Astrocyte (in vitro differentiated cells and primary cell): ENCODE data around the gene SPAST. TPM values are rescaled to one million over a fixed set of nuclear protein-coding genes. Genes with fewer than 3 reads are reported as not detected.
"Not testable (repeated sequence)": the region's sequence is repeated elsewhere in the genome, so short reads cannot be mapped to it uniquely, and the experiment has no call there.

ENCODE experiments used
- DNase-seq: peaks from one replicate; pipeline ENCODE4 v3.0.0-alpha.2; 2010; ENCODE audit warnings: low read depth
- FAIRE-seq: peaks from 2 replicates; lab custom pipeline; 2011; peaks lifted over from hg19 to GRCh38; lab: Jason Lieb, UNC
- H2AFZ ChIP-seq: 2 replicates; pipeline ENCODE4 v1.6.0; 2012; ENCODE audit warnings: low read depth, low read length, inconsistent platforms
- H3K27ac ChIP-seq: 2 replicates; pipeline ENCODE4 v1.5.1; 2011; ENCODE audit warnings: low read depth, low read length, inconsistent platforms
- H3K27me3 ChIP-seq: 2 replicates; pipeline ENCODE4 v1.6.0; 2011; ENCODE audit warnings: low read length, inconsistent platforms; ENCODE audit not compliant: insufficient read depth
- H3K36me3 ChIP-seq: 2 replicates; pipeline ENCODE4 v1.5.1; 2011; ENCODE audit warnings: low read length, inconsistent platforms; ENCODE audit not compliant: insufficient read depth
- H3K4me1 ChIP-seq: 2 replicates; pipeline ENCODE4 v1.5.1; 2011; ENCODE audit warnings: low read length, inconsistent platforms; ENCODE audit not compliant: insufficient read depth
- H3K4me2 ChIP-seq: 2 replicates; pipeline ENCODE4 v1.6.0; 2012; ENCODE audit warnings: low read length, inconsistent platforms
- H3K4me3 ChIP-seq: 2 replicates; pipeline ENCODE4 v1.5.1; 2011; ENCODE audit warnings: low read depth, mild to moderate bottlenecking, low read length, inconsistent platforms; ENCODE audit not compliant: insufficient read depth
- H3K79me2 ChIP-seq: 2 replicates; pipeline ENCODE4 v1.6.0; 2012; ENCODE audit warnings: mild to moderate bottlenecking, low read length, inconsistent platforms; ENCODE audit not compliant: insufficient read depth
- H3K9ac ChIP-seq: 2 replicates; pipeline ENCODE4 v1.6.0; 2012; ENCODE audit warnings: mild to moderate bottlenecking, low read length, inconsistent platforms
- H3K9me3 ChIP-seq: 2 replicates; pipeline ENCODE4 v1.5.1; 2012; ENCODE audit warnings: low read depth, mild to moderate bottlenecking, low read length, inconsistent platforms; ENCODE audit not compliant: insufficient read depth
- H4K20me1 ChIP-seq: 2 replicates; pipeline ENCODE4 v1.6.0; 2012; ENCODE audit warnings: low read length, inconsistent platforms; ENCODE audit not compliant: insufficient read depth
- H3K27ac Mint-ChIP-seq: one replicate; pipeline ENCODE4 v1.8.0; 2021; ENCODE audit warnings: mild to moderate bottlenecking, mixed read lengths; ENCODE audit not compliant: unreplicated experiment
- H3K27me3 Mint-ChIP-seq: one replicate; pipeline ENCODE4 v1.8.0; 2021; ENCODE audit warnings: low read depth, mixed read lengths; ENCODE audit not compliant: unreplicated experiment
- H3K36me3 Mint-ChIP-seq: one replicate; pipeline ENCODE4 v1.8.0; 2021; ENCODE audit warnings: low read depth, mixed read lengths; ENCODE audit not compliant: unreplicated experiment
- H3K4me1 Mint-ChIP-seq: one replicate; pipeline ENCODE4 v1.8.0; 2021; ENCODE audit warnings: low read depth, mixed read lengths; ENCODE audit not compliant: unreplicated experiment
- H3K4me3 Mint-ChIP-seq: one replicate; pipeline ENCODE4 v1.8.0; 2021; ENCODE audit warnings: mild to moderate bottlenecking, moderate library complexity, mixed read lengths; ENCODE audit not compliant: unreplicated experiment
- H3K9me3 Mint-ChIP-seq: one replicate; pipeline ENCODE4 v1.8.0; 2021; ENCODE audit warnings: mild to moderate bottlenecking, mixed read lengths; ENCODE audit not compliant: unreplicated experiment
- CTCF ChIP-seq: IDR thresholded peaks from 2 replicates; pipeline ENCODE4 v1.5.1; 2011; ENCODE audit warnings: low read depth, mild to moderate bottlenecking, inconsistent platforms, low read length, moderate library complexity; ENCODE audit not compliant: insufficient read depth
- EZH2 ChIP-seq: IDR thresholded peaks from 2 replicates; pipeline ENCODE4 v1.6.1; 2012; ENCODE audit warnings: mild to moderate bottlenecking, low read length, inconsistent platforms; ENCODE audit not compliant: insufficient read depth
- total RNA-seq: library from RNA; stranded (reverse); gene quantifications from 2 replicates; pipeline ENCODE4 v1.2.1, GENCODE V29; 2021

Gene SPAST
- total RNA-seq, 1 donor from 2014 or later = 18.0 TPM

- Mint-ChIP-seq H3K9me3 (no peaks in the 10 kb centered on the region), H3K4me3 (no peak overlapping the region), H3K27ac (no peak overlapping the region), H3K4me1 (no peaks in the 10 kb centered on the region), H3K27me3 (no peaks in the 10 kb centered on the region), H3K36me3 (peaks cover 4% of the 10 kb centered on the region)
- TF ChIP-seq CTCF (no peak), EZH2 (no peak)
- Histone ChIP-seq H3K4me3 (no peak overlapping the region), H3K9ac (no peak overlapping the region), H2AFZ (no peak overlapping the region), H3K27me3 (no peaks in the 10 kb centered on the region), H3K9me3 (no peaks in the 10 kb centered on the region), H3K27ac (no peak overlapping the region), H3K79me2 (no peaks in the 10 kb centered on the region), H4K20me1 (no peaks in the 10 kb centered on the region), H3K4me1 (no peaks in the 10 kb centered on the region), H3K36me3 (no peaks in the 10 kb centered on the region), H3K4me2 (no peak overlapping the region)
- no peak for FAIRE-seq
- no peak for DNase-seq
These were observed 65.7 kb downstream of the SPAST start for GRCh38 chr2:32129086-32129485.

GRCh38 chr2:32135409-32135808, 72.1 kb downstream of the SPAST start:
- Mint-ChIP-seq H3K4me3 (peak overlapping the region; percentile 67), H3K36me3 (peaks cover 5% of the 10 kb centered on the region), H3K27me3 (no peaks in the 10 kb centered on the region), H3K4me1 (peaks cover 8% of the 10 kb centered on the region), H3K9me3 (no peaks in the 10 kb centered on the region), H3K27ac (peak overlapping the region; percentile 99)
- TF ChIP-seq CTCF (peak; percentile 37), EZH2 (no peak)
- peak overlapping the region; percentile 51 for H3K27ac ChIP-seq
- no peaks in the 10 kb centered on the region for H3K36me3 ChIP-seq
- no peaks in the 10 kb centered on the region for H3K79me2 ChIP-seq
- H3K4me2 ChIP-seq = peak overlapping the region; percentile 43
- peaks cover 8% of the 10 kb centered on the region for H3K4me1 ChIP-seq
- H3K9ac ChIP-seq = peak overlapping the region; percentile 25
- no peaks in the 10 kb centered on the region for H3K27me3 ChIP-seq
- no peaks in the 10 kb centered on the region for H3K9me3 ChIP-seq
- FAIRE-seq = peak; percentile 66
- no peaks in the 10 kb centered on the region for H4K20me1 ChIP-seq
- DNase-seq = peak; percentile 77
- H2AFZ ChIP-seq = peak overlapping the region; percentile 32
- no peak overlapping the region for H3K4me3 ChIP-seq

- no peaks in the 10 kb centered on the region for H3K36me3 ChIP-seq
- no peak for TF ChIP-seq EZH2
- no peak for TF ChIP-seq CTCF
- Mint-ChIP-seq H3K27me3 (no peaks in the 10 kb centered on the region), H3K27ac (peak overlapping the region; percentile 99), H3K9me3 (no peaks in the 10 kb centered on the region), H3K36me3 (peaks cover 4% of the 10 kb centered on the region), H3K4me3 (no peak overlapping the region), H3K4me1 (peaks cover 8% of the 10 kb centered on the region)
- no peaks in the 10 kb centered on the region for H3K79me2 ChIP-seq
- no peak overlapping the region for H2AFZ ChIP-seq
- peak overlapping the region; percentile 43 for H3K4me2 ChIP-seq
- H3K4me3 ChIP-seq = no peak overlapping the region
- H3K4me1 ChIP-seq = peaks cover 8% of the 10 kb centered on the region
- peak overlapping the region; percentile 51 for H3K27ac ChIP-seq
- H3K9ac ChIP-seq = peak overlapping the region; percentile 25
- H3K27me3 ChIP-seq = no peaks in the 10 kb centered on the region
- DNase-seq = peak; percentile 47
- peak; percentile 50 for FAIRE-seq
- H3K9me3 ChIP-seq = no peaks in the 10 kb centered on the region
- H4K20me1 ChIP-seq = no peaks in the 10 kb centered on the region
These were observed 72.7 kb downstream of the SPAST start for GRCh38 chr2:32136097-32136496.

GRCh38 chr2:32151544-32151943, 88.2 kb downstream of the SPAST start:
- H3K27ac ChIP-seq, H3K9ac ChIP-seq, H3K4me1 Mint-ChIP-seq, H3K9me3 Mint-ChIP-seq, FAIRE-seq, H3K4me3 Mint-ChIP-seq, H3K27me3 Mint-ChIP-seq, DNase-seq, H4K20me1 ChIP-seq, H3K9me3 ChIP-seq, H3K27ac Mint-ChIP-seq, H3K36me3 ChIP-seq, H3K4me3 ChIP-seq, H3K36me3 Mint-ChIP-seq, H3K4me1 ChIP-seq, H3K27me3 ChIP-seq, H3K79me2 ChIP-seq, H3K4me2 ChIP-seq, H2AFZ ChIP-seq: not testable (repeated sequence)
